IMR-90 (cell line): ENCODE data around the gene KCNQ1.

Experiments used
- BHLHE40 ChIP-seq: fragments of 150-350 bp; IDR thresholded peaks from 2 replicates; pipeline ENCODE4 v1.6.1; 2016; ENCODE audit warnings: mild to moderate bottlenecking, low read depth, low read length
- CEBPB ChIP-seq: IDR thresholded peaks from 2 replicates; pipeline ENCODE4 v1.6.1; 2012; ENCODE audit warnings: low read depth, low read length, improper control_type of control experiment
- CTCF ChIP-seq: conservative IDR thresholded peaks from 2 replicates; pipeline ENCODE4 v1.5.1; 2012; ENCODE audit warnings: mild to moderate bottlenecking, low read depth, low read length, improper control_type of control experiment
- FOS ChIP-seq: fragments of 150-350 bp; IDR thresholded peaks from 2 replicates; pipeline ENCODE4 v1.6.1; 2016; ENCODE audit warnings: low read depth, low read length
- MAZ ChIP-seq: IDR thresholded peaks from 2 replicates; pipeline ENCODE4 v1.6.1; 2012; ENCODE audit warnings: low read depth, mild to moderate bottlenecking, low read length, improper control_type of control experiment, moderate library complexity, borderline replicate concordance
- POLR2A ChIP-seq: IDR thresholded peaks from 2 replicates; pipeline ENCODE4 v1.6.1; 2012; ENCODE audit warnings: mild to moderate bottlenecking, low read depth, low read length
- RAD21 ChIP-seq: IDR thresholded peaks from 2 replicates; pipeline ENCODE4 v1.6.1; 2012; ENCODE audit warnings: low read length, improper control_type of control experiment
- RCOR1 ChIP-seq: IDR thresholded peaks from 2 replicates; pipeline ENCODE4 v1.6.1; 2012; ENCODE audit warnings: mild to moderate bottlenecking, low read length, improper control_type of control experiment; ENCODE audit not compliant: insufficient replicate concordance
- RFX5 ChIP-seq: IDR thresholded peaks from 2 replicates; pipeline ENCODE4 v1.8.0; 2012; ENCODE audit warnings: low read depth, mild to moderate bottlenecking, low read length, moderate library complexity
- SMC3 ChIP-seq: fragments of 150-350 bp; IDR thresholded peaks from 2 replicates; pipeline ENCODE4 v1.6.1; 2016; ENCODE audit warnings: low read depth, mild to moderate bottlenecking, antibody characterized with exemption, low read length, moderate library complexity
- TF ChIP-seq, protein P1 (sequence below): fragments of 150-350 bp; IDR thresholded peaks from 2 replicates; pipeline ENCODE4 v1.6.1; 2017; ENCODE audit warnings: mild to moderate bottlenecking, antibody characterized with exemption, low read length, low read depth

DNA sequence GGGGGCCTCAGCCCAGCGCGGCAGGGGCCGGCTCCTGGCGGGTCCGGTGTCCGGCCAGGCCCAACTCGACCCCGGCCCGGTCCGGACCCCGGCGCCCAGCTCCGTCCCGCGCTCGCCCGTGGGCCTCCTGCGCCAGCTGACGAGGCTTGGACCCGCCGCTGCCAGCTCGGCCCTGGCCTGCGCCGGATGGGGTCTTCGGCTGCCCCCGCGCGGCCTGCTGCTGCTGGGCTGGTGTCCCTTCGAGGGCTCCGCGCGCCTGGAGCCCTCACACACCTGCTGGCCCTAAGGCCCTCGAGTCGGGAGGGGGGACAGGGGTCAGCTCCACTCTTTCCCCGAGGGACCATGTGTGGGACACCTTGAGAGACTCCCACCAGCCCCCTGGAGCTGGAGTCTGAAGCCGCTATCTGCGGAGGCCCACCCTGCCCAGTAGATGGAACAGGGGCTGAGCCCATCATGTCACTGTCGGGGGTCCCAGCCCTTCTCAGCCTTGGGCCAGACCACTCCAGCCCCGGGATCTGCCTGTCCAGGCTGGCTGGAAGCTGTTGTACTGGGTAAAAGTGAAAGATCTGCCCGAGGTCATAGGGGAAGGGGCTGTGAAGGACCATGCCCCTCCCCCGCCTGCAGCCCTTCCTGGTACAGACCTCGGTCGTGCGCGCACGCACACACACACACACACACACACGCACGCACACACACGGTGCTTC is 441.5 kb downstream of the KCNQ1 start:
- TF ChIP-seq CTCF, result peak; percentile 29; the same call in 1 of the 2 replicates
- TF ChIP-seq RFX5, result no peak
- TF ChIP-seq POLR2A, result no peak
- TF ChIP-seq SMC3, result no peak
- no peak for TF ChIP-seq CEBPB
- peak; percentile 27; the same call in 1 of the 2 replicates for TF ChIP-seq MAZ
- TF ChIP-seq, protein P1, sequence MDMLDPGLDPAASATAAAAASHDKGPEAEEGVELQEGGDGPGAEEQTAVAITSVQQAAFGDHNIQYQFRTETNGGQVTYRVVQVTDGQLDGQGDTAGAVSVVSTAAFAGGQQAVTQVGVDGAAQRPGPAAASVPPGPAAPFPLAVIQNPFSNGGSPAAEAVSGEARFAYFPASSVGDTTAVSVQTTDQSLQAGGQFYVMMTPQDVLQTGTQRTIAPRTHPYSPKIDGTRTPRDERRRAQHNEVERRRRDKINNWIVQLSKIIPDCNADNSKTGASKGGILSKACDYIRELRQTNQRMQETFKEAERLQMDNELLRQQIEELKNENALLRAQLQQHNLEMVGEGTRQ, result no peak
- no peak for TF ChIP-seq RCOR1
- TF ChIP-seq BHLHE40, result no peak
- peak; percentile 43 for TF ChIP-seq RAD21
- TF ChIP-seq FOS, result no peak
